HG02763 (cell line): ENCODE results near the gene RUFY1.
A peak's percentile ranks its signal among the peaks of the same experiment; 100 is the strongest.
"Not testable (repeated sequence)": the region's sequence is repeated elsewhere in the genome, so short reads cannot be mapped to it uniquely, and the experiment has no call there.

ENCODE experiments used
- ATAC-seq: cut with Tn5 transposase; IDR thresholded peaks from one replicate; pipeline ENCODE4 v1.9.1; 2021; ENCODE audit warnings: mild to moderate bottlenecking, moderate library complexity; ENCODE audit not compliant: unreplicated experiment

RUFY1 gene

DNA sequence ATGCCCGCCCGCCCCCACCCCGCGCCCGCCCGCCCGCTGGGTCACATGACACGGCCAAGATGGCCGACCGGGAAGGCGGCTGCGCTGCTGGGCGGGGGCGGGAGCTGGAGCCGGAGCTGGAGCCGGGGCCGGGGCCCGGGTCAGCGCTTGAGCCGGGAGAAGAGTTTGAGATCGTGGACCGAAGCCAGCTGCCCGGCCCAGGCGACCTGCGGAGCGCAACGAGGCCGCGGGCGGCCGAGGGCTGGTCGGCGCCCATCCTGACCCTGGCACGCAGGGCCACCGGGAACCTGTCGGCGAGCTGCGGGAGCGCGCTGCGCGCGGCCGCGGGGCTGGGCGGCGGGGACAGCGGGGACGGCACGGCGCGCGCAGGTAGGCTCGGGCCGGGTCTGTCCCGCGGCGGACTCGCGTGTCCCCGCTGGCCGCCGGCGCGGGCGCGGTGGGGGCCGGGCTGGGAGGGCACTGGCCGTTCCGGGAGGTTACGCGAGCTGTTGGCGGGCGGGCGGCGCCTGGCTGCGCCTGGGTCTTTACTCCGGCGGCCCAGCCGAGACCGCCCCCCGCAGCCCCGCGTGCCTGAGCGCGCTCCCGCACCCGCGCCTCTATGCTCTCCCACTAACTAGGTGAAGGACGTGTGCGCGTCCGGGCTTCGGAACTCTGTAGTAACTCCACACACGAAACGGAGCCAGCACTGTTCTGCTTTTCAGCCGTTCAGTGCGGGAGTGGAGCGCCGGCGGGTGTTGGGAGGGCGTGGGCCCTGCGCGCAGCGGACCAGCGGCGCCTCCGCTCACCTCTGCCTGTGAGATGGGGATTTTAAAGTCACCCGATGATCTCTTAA lies at the start of gene RUFY1:
Gene RUFY1 (plus strand): TSS at position 44 of the 832 bp plus-strand sequence. CDS start 16 bp downstream, at position 60.
- peak; percentile 87 for ATAC-seq

- not testable (repeated sequence) for ATAC-seq
These were observed 48.4 kb upstream of the RUFY1 start for GRCh38 chr5:179501997-179502396.

GRCh38 chr5:179502420-179502819 lies 47.9 kb upstream of the RUFY1 start:
- not testable (repeated sequence) for ATAC-seq

DNA sequence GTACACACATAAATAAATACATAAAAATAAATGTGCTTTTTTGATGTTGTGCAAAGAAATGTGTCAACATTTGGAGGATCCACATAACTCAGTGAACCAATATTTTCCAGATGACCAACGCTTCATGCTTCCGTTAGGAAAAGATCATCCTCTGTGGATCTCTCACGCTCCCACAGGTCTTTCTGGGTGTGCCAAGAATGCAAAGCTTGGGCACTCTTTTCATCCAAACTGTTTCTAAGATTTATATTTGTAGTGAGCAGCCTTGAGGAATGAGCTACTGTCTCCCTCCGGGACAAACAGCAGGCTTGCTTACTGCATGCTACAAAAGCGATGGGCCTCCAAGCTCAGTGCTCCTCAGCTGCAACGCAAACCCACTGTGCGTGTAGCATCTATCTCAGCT lies 46.2 kb upstream of the RUFY1 start:
- no peak for ATAC-seq

- ATAC-seq = no peak
These were observed 45.6 kb upstream of the RUFY1 start for GRCh38 chr5:179504600-179505396.

GRCh38 chr5:179505636-179506261 lies 44.6 kb upstream of the RUFY1 start:
- no peak for ATAC-seq

DNA sequence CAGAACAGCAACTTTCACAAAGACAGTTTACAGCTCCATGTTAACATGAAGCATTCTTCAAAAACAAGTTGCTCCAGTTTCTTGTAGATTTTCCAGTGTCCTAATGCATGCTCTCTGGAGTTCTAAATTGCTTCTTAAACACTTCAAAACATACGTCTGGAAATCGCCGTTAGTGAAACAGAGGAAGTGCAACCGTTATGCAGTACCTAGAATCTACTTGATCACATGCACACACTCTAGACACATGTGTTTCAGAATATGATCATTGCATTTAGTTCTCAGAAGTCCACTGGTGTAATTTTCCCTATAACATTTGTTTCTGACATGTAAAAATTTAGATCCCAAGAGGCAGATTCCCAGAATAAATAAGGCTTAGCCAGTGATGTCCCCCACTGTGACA lies 41.1 kb upstream of the RUFY1 start:
- no peak for ATAC-seq

- ATAC-seq = no peak
These were observed 40.5 kb upstream of the RUFY1 start for GRCh38 chr5:179509845-179510244.

GRCh38 chr5:179512452-179513000 lies 37.8 kb upstream of the RUFY1 start:
- no peak for ATAC-seq

GRCh38 chr5:179515501-179515900 lies 34.9 kb upstream of the RUFY1 start:
- not testable (repeated sequence) for ATAC-seq

DNA sequence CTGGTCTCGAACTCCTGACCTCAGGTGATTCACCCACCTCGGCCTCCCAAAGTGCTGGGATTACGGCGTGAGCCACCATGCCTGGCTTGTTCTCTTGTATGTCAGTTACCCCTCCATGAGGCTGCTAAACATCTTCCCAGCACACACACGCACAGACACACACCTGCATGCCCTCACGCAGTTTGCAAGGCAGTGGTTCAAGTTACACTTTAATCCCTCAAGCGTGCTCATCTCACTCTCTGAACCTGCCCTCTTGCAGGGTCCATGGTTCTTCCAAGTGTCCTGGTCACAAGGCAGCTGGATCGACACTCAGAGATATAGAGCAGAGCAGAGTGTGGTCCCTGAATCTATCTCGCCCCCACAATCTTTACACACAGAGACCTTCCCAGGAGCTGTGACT lies 34.1 kb upstream of the RUFY1 start:
- ATAC-seq = no peak

GRCh38 chr5:179517746-179518145 lies 32.6 kb upstream of the RUFY1 start:
- not testable (repeated sequence) for ATAC-seq

- ATAC-seq = peak; percentile 88
These were observed 32.0 kb upstream of the RUFY1 start for GRCh38 chr5:179518369-179518768.

GRCh38 chr5:179519416-179520070 lies 30.8 kb upstream of the RUFY1 start:
- ATAC-seq = not testable (repeated sequence)

GRCh38 chr5:179522107-179522506 lies 28.2 kb upstream of the RUFY1 start:
- not testable (repeated sequence) for ATAC-seq

DNA sequence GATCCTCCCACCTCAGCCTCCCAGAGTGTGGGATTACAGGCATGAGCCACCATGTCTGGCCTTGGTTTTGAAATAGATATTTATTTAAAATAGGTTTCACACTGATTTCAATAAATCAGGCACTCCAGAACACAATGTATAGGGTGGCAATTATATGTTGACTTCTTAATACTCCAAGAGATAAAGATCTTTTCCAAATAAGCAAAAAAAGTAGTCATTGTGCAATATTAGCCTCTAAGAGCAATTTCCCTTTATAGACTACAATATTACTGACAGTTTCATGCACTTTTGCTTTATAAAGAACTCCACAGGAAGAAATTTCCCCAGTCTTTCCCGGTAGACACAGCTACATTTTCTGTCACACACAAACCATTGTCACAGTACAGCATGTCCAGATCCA lies 23.4 kb upstream of the RUFY1 start:
- no peak for ATAC-seq

DNA sequence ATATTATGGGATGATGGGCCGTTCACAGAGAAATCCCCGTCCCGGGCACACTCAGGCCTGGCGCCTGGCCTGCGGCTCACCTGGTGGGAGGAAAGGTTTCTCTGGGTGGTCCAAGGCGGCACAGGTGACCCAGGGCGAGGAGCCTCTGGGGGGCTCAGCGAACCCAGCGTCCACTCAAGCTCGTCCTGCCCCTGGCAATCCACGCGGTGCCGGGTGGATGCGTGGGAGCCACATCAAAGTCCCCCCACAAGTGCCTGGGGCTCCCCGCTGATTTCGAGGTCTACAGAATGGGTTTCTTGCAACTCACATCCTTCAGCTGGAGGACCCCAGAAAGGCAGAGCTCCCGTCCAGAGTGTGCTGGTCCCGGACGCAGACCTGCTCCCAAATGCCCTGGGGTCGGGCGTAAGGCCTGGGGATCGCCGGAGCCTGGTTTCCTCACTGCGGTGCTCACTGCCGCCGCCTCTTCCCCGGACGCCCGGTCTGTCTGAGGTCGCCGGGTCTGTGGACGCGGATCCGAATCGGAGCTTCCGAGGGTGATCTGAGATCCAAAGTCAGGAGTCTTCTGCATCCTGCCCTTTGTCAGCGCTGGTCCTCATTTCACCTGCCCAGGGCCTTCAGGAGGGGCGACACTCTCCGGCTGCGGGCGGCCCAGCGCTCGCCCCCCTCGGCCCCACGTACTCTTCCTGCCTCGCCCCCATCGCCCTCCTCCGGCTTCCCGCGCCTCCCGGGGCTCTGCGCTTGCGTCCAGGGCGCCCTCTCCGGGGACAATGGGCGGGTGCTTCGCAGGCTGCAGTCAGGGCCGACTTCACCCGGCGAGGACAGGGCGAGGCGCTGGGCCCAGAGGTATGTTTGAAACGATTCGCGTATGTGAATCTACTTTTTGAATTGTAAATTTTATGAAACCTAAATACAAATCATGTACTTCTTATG lies 20.0 kb upstream of the RUFY1 start:
- ATAC-seq = peak; percentile 61

GRCh38 chr5:179533024-179533423 lies 17.3 kb upstream of the RUFY1 start:
- ATAC-seq = no peak

GRCh38 chr5:179533907-179534306 lies 16.4 kb upstream of the RUFY1 start:
- no peak for ATAC-seq

DNA sequence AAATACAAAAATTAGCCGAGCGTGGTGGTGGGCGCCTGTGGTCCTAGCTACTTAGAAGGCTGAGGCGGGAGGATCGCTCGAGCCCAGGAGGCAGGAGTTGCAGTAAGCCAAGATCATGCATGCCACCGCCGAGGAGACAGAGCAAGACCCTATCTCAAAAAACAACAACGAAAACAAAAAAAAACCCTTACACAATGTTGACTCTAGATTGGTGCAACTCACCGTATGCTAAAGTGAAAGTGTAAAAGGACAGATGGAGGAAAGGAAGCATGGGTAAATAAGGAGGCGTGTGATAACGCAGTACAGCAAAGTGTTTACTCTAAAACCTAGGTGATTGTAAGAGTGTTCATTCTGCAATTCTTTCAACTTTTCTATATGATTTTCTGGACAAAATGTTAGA lies 15.9 kb upstream of the RUFY1 start:
- no peak for ATAC-seq
